Tongue (tissue), 2 donors: ENCODE data around the gene POU2F3. TPM values are rescaled to one million over a fixed set of nuclear protein-coding genes. Genes with fewer than 3 reads are reported as not detected.

Experiments
- DNase-seq: peaks from one replicate; pipeline ENCODE4 v3.0.0-alpha.2; 2015
- total RNA-seq: library from RNA; depleted of rRNA; stranded (reverse); fragments of >200 nt; gene quantifications from one replicate; pipeline ENCODE4 v1.2.3, GENCODE V29; 2014

POU2F3 gene
- total RNA-seq, 1 donor from 2014 or later: 2.1 TPM

DNA sequence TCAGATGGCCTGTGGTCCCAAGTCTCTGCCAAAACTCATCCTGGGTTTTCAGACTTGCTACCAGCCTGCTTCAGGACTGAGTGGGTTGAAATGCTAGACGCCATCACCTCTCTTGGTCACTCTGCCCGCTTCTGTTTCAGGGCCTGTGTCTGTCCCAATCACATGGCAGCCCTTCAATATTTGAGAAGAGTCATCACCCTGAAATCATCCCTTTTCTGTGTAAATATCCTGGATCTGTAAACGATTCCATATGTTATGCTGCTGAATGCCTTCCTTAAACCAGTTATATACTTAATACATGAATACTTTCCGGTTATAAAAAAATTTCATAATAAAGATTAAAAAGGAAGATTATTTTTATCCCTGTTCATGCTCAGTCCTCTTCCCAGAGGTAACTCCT lies 45.3 kb downstream of the POU2F3 start:
- no peak for DNase-seq

DNA sequence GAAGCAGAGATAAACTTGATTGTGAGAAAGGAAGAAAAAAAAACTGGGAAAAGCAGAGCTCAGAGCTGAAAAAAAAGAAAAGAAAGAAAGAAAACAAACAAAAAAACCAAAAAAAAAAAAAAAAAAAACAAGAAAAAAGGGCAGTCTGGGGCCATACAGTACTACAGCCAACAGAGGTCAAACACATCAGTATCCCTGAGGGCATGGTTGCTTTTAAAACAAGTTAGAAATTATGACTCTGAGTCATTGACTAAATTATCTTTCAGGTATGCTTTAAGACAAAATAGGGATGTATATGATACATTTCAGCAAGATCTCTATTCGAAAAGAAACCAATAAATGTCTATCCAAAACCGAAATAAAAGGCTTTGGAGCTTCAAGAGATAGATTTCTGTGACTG lies 48.1 kb downstream of the POU2F3 start:
- no peak for DNase-seq

GRCh38 chr11:120289426-120289825 lies 49.5 kb downstream of the POU2F3 start:
- DNase-seq: no peak

- no peak for DNase-seq
These were observed 51.0 kb downstream of the POU2F3 start for GRCh38 chr11:120290956-120291355.

DNA sequence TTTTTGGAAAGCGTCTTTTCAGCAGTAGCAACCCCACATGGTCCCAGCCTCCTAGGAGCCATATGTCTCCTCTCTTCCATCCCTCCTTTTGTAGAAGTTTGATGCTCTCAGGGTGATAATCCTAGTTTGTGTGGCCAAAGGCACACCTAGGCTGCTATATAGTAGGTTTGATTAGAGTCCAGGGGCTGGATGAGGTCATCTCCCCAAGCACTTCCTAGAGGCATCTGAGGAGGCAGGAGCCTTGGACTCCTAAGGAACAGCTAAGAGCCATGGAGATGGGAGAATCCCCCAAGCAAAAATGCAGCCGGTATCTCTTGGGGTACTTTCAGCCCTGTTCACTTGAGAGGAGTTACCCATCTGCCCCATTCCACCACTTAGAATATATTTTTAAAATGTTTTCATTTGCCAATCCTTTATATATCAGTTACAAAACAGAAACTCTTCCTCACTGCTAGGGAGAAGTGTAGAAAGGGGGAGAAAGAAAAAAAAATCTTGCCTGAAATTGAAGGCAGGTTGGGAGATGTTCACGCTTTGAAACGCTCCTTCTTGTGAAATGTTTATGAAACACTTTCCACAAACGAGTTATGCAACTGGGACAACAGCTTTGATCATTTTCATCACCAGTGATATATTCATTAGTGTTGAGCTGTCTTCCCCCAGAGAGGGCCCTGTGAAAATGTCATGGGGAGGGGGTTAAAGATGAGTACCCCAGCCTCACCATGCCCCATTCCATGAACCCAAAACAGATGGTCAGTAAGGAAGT lies 53.3 kb downstream of the POU2F3 start:
- DNase-seq: no peak

GRCh38 chr11:120294096-120294495 lies 54.2 kb downstream of the POU2F3 start:
- DNase-seq: no peak

GRCh38 chr11:120295099-120295498 lies 55.2 kb downstream of the POU2F3 start:
- DNase-seq: no peak

DNA sequence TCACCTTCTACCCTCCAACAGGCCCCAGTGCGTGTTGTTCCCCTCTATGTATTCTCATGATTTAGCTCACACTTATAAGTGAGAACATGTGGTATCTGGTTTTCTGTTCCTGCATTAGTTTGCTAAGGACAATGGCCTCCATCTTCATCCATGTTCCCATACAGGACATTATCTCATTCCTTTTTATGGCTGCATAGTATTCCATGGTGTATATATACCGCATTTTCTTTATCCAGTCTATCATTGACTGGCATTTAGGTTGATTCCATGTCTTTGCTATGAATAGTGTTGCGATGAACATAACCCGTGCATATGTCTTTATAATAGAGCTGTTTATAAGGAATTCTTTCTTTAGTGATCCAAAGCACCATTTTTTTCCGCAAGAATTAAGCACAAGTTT lies 56.6 kb downstream of the POU2F3 start:
- no peak for DNase-seq

GRCh38 chr11:120298461-120298860 lies 58.5 kb downstream of the POU2F3 start:
- DNase-seq: peak; percentile 38

GRCh38 chr11:120302001-120302805 lies 62.3 kb downstream of the POU2F3 start:
- peak; percentile 29 for DNase-seq

DNA sequence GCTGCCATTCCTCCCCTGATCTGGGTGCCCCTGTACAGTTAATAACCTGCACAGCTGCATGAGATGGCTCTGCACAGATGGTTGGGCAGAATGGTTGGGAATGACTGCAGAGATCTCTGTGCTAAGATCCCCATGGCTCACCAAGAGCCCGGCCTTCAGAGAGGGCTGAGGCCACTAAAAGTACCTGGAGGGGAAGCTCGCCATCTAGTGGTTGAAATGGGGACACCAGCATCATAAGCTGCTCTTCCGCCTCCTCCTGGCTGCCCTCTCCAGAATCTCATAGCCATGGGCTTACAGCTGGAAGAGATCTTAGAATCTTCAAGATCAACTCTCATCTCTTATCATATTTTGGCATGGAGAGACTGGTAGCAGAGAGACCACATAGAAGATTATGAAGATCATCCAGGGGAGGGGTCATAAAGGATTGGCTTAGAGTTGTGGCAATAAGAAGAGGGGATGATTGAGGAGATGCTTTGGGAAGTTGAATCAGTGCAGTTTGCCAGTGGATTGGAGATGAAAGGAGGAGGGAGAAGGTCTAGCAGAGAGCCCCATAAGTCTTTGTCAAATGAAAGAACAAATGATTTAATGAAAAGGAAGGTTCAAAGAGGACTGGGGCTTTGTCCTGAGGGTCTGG lies 63.2 kb downstream of the POU2F3 start:
- DNase-seq: peak; percentile 87

DNA sequence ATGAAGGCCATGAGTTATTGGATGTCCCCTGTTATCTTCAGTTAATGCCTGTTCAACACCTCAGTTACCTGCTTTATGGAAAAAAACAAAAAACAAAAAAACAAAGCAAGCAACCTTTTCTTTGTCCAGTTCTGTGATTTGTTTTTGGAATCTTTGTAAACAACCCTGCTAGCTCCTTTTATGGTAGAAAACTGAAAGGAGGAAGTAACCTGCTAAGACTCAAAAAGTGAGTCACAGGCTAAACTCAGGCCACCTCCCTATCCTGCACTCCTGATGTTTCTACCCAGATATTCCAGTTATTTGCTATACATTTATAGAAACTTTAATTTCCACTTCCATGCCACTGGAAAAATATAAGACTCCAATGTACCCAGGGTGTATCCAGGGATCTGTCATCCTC lies 64.6 kb downstream of the POU2F3 start:
- no peak for DNase-seq

DNA sequence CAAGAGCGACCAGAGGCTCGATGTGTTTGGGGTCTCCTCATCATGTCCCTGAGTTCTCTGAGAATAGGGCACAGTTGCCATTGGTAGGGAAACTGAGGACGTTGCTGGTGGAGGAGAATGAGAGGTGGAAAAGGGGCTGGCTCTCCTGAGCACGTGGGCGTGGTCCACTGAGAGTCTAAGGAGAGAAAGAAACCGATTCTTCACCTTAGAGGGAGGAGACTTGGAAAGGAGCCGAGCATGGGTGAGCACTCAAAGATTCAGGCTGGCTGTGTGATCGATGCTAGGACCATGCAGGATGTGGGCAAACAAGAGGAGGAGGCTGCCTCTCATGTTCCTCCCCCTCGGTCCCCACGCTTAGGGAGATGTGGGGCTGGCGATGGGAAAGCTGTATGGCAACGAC lies 65.3 kb downstream of the POU2F3 start:
- no peak for DNase-seq

DNA sequence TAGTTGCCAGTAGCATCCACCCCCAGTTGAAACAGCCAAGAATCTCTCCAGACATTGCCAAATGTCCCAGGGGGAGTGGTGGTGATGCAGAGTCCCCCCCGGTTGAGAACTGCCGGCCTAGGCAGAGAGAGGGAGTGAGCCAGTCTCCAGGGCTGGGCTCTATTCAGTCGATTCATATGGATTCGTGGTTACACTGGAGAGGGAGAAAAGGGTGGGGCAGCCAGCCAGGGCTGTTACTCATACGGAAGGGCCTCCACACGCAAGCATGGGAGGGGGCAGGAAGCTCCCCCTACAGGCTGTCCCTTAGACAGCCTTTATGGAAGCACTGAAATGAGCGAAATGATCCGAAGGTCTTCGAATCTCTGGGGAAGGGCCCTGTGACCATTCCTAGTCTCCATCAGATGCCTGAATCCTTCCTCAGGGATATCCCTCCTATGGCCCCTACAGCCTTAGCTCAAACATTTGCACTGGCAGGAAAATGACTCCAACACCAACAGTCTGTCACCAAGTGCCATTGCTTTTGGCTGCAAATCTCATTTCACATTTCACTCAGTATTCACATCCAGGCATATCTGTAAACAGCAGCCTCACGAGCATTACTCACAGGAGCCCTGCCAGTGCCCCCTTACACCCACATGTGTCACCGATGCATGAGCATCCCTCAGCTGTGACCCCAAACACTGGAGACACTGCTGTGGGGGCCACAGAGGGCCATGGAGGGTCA lies 66.7 kb downstream of the POU2F3 start:
- DNase-seq: peak; percentile 33

- no peak for DNase-seq
These were observed 67.5 kb downstream of the POU2F3 start for GRCh38 chr11:120307476-120307875.

DNA sequence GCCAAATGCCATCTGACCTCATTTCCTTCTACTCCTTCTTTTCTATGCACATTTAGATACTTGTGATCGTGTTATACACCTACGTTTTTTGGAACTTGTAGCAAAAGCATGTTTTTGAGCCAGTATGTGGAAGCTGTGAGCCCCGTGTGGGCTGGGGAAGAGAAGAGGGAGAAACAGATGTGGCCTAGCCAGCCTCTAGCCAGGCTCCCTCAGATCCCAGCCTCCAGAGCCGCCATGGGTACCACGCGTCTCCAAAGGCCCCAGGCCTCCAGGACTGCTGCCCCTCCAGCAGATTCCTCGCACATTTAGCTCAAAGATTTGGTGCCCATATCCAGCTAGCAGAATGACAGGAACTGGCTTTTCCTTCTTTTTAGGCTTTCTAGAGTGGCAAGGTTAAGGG lies 68.1 kb downstream of the POU2F3 start:
- DNase-seq: no peak

GRCh38 chr11:120310870-120311269 lies 70.9 kb downstream of the POU2F3 start:
- no peak for DNase-seq

GRCh38 chr11:120314861-120315260 lies 74.9 kb downstream of the POU2F3 start:
- DNase-seq: no peak

DNA sequence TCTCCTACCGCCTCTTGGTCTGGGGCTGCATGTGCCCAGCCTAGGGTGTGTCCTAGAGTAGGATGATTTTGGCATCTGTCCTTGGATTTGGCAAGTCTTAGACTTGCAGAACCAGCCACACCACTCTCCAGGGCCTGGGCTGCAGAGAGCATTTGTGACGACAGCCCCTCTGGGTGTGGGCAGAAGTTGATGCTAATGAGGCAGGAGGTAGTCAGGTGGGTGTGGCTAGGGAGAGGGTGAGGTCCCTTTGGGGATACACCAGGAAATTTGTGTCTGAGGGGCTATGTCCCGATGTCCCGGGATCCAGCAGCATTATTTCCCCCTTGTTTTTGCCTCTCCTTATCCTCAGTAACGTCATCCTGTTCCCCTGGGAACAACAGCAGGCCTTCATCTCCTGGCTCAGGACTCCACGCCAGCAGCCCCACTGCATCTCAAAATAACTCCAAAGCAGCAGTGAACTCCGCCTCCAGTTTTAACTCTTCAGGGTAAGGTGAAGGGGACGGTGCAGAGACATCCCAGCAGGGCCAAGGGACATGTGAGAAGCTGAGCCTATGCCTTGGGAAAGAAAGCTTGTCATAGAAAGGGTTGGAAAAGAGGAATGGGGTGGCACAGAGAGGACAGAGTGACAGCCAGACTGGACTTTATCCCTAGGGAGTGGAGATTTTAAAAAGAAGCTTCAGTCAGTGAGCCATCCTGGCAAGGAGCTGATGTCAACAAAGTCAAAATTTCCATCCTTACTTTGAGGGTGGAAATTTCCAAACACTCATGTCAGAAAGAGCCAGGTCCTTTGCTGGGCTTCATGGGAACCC lies 77.1 kb downstream of the POU2F3 start:
- peak; percentile 81 for DNase-seq

GRCh38 chr11:120317689-120318480 lies 77.9 kb downstream of the POU2F3 start:
- no peak for DNase-seq

- DNase-seq: no peak
These were observed 79.0 kb downstream of the POU2F3 start for GRCh38 chr11:120318906-120319305.
